Measurements from ENCODE around the gene FRMD8. TPM values are rescaled to one million over a fixed set of nuclear protein-coding genes. Genes with fewer than 3 reads are reported as not detected.

FRMD8 gene
- total RNA-seq, 1 experiment from 2014 or later: 68.3 TPM

DNA sequence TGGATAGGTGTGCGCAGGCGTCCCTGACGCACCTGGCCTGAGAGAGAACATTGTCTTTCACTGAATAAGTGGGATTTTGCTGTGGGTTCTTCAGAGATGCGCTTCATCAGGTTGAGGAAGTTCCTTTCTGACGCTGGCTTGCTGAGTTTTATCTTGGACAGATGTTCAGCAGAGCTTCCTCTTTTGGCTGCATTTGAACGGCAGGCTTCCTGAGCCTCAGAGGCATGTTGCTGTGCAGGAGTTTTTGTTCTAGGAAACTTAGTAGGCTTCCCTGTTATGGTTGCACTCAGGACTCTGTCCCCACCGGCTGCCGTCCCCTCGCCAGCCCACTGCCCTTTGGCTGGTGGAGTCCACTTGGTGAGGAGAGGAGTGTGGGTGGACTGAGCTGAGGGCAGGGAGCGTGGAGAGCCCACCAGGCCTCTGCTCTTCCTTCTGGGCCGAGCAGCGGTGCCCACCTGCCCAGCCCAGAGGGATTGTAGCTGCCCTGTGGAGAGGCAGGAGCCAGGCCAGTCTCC is 17.2 kb downstream of the FRMD8 start:
- Histone ChIP-seq H3K4me2 (ENCODE audit: low read length) (no peak overlapping the region), H3K9ac (ENCODE audit: low read length) (no peak overlapping the region), H3K9me3 (ENCODE audit: low read length) (no peaks in the 10 kb centered on the region), H3K9me2 (replicated peaks; ENCODE audit: low read length) (no peaks in the 10 kb centered on the region), H2AFZ (ENCODE audit: low read length) (no peak overlapping the region), H3K4me3 (ENCODE audit: low read length) (no peak overlapping the region), H3K27ac (ENCODE audit: low read length) (no peak overlapping the region), H3F3A (ENCODE audit: low read length, unreplicated experiment) (no peaks in the 10 kb centered on the region), H3K4me1 (ENCODE audit: insufficient read depth, low read length) (no peaks in the 10 kb centered on the region), H3K36me3 (ENCODE audit: low read depth, low read length) (peaks cover 25% of the 10 kb centered on the region; the same call in 1 of the 2 replicates), H3K27me3 (ENCODE audit: low read length) (no peaks in the 10 kb centered on the region), H3K79me2 (ENCODE audit: low read length) (no peaks in the 10 kb centered on the region), H4K20me1 (ENCODE audit: low read length) (no peaks in the 10 kb centered on the region)
- ChIA-PET POLR2A (ENCODE audit: unreplicated experiment) (no interaction called here), CTCF (no interaction called here)
- DNase-seq (no peak), ATAC-seq (no peak)
- intact Hi-C loops (cut with micrococcal nuclease): no loop called here
- BruUV-seq (replicated peaks): no TSS peak
- no peak for TF ChIP-seq EZH2phosphoT487 (IDR thresholded peaks at IDR 0.05; ENCODE audit: borderline replicate concordance, low read length)
- TF ChIP-seq, protein P1, sequence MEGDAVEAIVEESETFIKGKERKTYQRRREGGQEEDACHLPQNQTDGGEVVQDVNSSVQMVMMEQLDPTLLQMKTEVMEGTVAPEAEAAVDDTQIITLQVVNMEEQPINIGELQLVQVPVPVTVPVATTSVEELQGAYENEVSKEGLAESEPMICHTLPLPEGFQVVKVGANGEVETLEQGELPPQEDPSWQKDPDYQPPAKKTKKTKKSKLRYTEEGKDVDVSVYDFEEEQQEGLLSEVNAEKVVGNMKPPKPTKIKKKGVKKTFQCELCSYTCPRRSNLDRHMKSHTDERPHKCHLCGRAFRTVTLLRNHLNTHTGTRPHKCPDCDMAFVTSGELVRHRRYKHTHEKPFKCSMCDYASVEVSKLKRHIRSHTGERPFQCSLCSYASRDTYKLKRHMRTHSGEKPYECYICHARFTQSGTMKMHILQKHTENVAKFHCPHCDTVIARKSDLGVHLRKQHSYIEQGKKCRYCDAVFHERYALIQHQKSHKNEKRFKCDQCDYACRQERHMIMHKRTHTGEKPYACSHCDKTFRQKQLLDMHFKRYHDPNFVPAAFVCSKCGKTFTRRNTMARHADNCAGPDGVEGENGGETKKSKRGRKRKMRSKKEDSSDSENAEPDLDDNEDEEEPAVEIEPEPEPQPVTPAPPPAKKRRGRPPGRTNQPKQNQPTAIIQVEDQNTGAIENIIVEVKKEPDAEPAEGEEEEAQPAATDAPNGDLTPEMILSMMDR (conservative IDR thresholded peaks at IDR 0.05; ENCODE audit: low read depth, low read length): no peak
- TF ChIP-seq EZH2 (IDR thresholded peaks at IDR 0.05; ENCODE audit: low read length, unreplicated experiment): no peak

DNA sequence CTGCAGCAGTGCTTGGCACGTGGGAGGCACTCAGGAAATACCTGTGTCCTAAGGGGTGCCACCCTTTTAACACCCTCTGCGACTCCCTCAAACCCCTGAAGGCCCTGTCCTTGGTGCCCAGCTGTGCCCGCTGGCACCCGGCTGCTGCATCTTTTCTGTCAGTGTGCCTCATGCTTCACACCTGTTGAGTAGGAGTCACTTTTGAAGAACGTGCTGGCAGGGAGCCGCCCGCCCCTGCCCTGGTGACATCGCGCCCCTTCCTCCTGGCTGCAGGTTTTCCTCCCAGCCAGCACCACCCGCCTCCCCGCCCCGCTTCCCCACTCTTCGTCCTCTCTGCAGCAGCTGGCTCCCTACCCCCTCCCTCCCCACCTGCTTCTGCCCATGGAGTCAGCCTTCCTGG is 17.8 kb downstream of the FRMD8 start:
- BruUV-seq (replicated peaks): no TSS peak
- TF ChIP-seq EZH2phosphoT487 (IDR thresholded peaks at IDR 0.05; ENCODE audit: borderline replicate concordance, low read length): no peak
- TF ChIP-seq EZH2 (IDR thresholded peaks at IDR 0.05; ENCODE audit: low read length, unreplicated experiment): no peak
- TF ChIP-seq, protein P1 (conservative IDR thresholded peaks at IDR 0.05; ENCODE audit: low read depth, low read length): no peak
- no peak overlapping the region for H2AFZ ChIP-seq (ENCODE audit: low read length)
- no peaks in the 10 kb centered on the region for H3K9me2 ChIP-seq (replicated peaks; ENCODE audit: low read length)
- no peak overlapping the region for H3K4me2 ChIP-seq (ENCODE audit: low read length)
- CTCF ChIA-PET: interaction anchor here (0.6 kb wide), 2 partner anchors 12 to 98 kb away, joined by 6 read pairs; no protein-coding TSS in a partner anchor
- H3K4me1 ChIP-seq (ENCODE audit: insufficient read depth, low read length): no peaks in the 10 kb centered on the region
- H3F3A ChIP-seq (ENCODE audit: low read length, unreplicated experiment): no peaks in the 10 kb centered on the region
- peaks cover 29% of the 10 kb centered on the region for H3K36me3 ChIP-seq (ENCODE audit: low read depth, low read length)
- no peak overlapping the region for H3K4me3 ChIP-seq (ENCODE audit: low read length)
- no peaks in the 10 kb centered on the region for H3K79me2 ChIP-seq (ENCODE audit: low read length)
- DNase-seq: no peak
- H4K20me1 ChIP-seq (ENCODE audit: low read length): no peaks in the 10 kb centered on the region
- H3K9ac ChIP-seq (ENCODE audit: low read length): no peak overlapping the region
- no peak for ATAC-seq
- POLR2A ChIA-PET (ENCODE audit: unreplicated experiment): no interaction called here
- no peaks in the 10 kb centered on the region for H3K27me3 ChIP-seq (ENCODE audit: low read length)
- no peaks in the 10 kb centered on the region for H3K9me3 ChIP-seq (ENCODE audit: low read length)
- H3K27ac ChIP-seq (ENCODE audit: low read length): no peak overlapping the region
- intact Hi-C loops (cut with micrococcal nuclease): no loop called here

GRCh38 chr11:65404638-65405339 is 18.4 kb downstream of the FRMD8 start:
- DNase-seq: no peak
- ChIA-PET CTCF (interaction anchor here (0.6 kb wide), 2 partner anchors 11 to 97 kb away, joined by 6 read pairs; no protein-coding TSS in a partner anchor), POLR2A (ENCODE audit: unreplicated experiment) (no interaction called here)
- Histone ChIP-seq H3K27me3 (ENCODE audit: low read length) (no peaks in the 10 kb centered on the region), H3K9me2 (replicated peaks; ENCODE audit: low read length) (no peaks in the 10 kb centered on the region), H3K9ac (ENCODE audit: low read length) (no peak overlapping the region), H2AFZ (ENCODE audit: low read length) (no peak overlapping the region), H3K4me3 (ENCODE audit: low read length) (no peak overlapping the region), H3K27ac (ENCODE audit: low read length) (no peak overlapping the region), H3K4me1 (ENCODE audit: insufficient read depth, low read length) (no peaks in the 10 kb centered on the region), H3K9me3 (ENCODE audit: low read length) (no peaks in the 10 kb centered on the region), H3F3A (ENCODE audit: low read length, unreplicated experiment) (no peaks in the 10 kb centered on the region), H3K36me3 (ENCODE audit: low read depth, low read length) (peaks cover 26% of the 10 kb centered on the region), H4K20me1 (ENCODE audit: low read length) (no peaks in the 10 kb centered on the region), H3K79me2 (ENCODE audit: low read length) (no peaks in the 10 kb centered on the region), H3K4me2 (ENCODE audit: low read length) (no peak overlapping the region)
- TF ChIP-seq, protein P1 (conservative IDR thresholded peaks at IDR 0.05; ENCODE audit: low read depth, low read length): no peak
- no peak for TF ChIP-seq EZH2phosphoT487 (IDR thresholded peaks at IDR 0.05; ENCODE audit: borderline replicate concordance, low read length)
- no peak for TF ChIP-seq EZH2 (IDR thresholded peaks at IDR 0.05; ENCODE audit: low read length, unreplicated experiment)
- ATAC-seq: no peak
- intact Hi-C loops (cut with micrococcal nuclease): no loop called here
- no TSS peak for BruUV-seq (replicated peaks)
